ENCODE measurements around the gene RLF. TPM values are rescaled to one million over a fixed set of nuclear protein-coding genes. Genes with fewer than 3 reads are reported as not detected.

The RLF gene
- total RNA-seq, 1 donor from 2014 or later, result 15.4 TPM

DNA sequence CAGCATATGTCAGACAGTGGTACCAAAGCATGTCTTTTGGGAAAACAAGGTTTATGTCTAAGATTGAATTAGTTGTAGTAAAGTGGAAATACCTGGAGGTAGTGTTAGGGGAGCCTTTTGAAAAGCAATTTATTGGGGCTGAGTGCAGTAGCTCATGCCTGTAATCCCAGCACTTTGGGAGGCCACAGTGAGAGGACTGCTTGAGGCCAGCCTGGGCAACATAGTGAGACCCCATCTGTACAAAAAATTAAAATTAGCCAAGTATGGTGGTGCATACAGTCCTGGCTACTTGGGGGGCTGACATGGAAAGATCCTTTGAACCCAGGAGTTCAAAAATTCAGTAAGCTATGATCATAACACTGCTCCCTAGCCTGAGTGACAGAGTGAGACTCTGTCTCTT, 104.1 kb downstream of the RLF start:
- no peaks in the 10 kb centered on the region for H3K27me3 Mint-ChIP-seq (ENCODE audit: low read depth, unreplicated experiment)
- no peak overlapping the region for H2AFZ ChIP-seq (ENCODE audit: low read depth, low read length)
- no peaks in the 10 kb centered on the region for H3K27me3 ChIP-seq (ENCODE audit: insufficient read depth, low read length)
- H3K4me3 Mint-ChIP-seq (ENCODE audit: unreplicated experiment), result no peak overlapping the region
- DNase-seq (ENCODE audit: low read depth), result no peak
- H3K4me3 ChIP-seq (ENCODE audit: insufficient read depth, low read depth, low read length), result no peak overlapping the region
- H3K9me3 ChIP-seq (ENCODE audit: insufficient read depth, low read depth, low read length), result no peaks in the 10 kb centered on the region
- H3K79me2 ChIP-seq (ENCODE audit: insufficient read depth, low read length), result peaks cover 49% of the 10 kb centered on the region
- no peak overlapping the region for H3K27ac ChIP-seq (ENCODE audit: low read depth, low read length)
- no peaks in the 10 kb centered on the region for H3K9me3 Mint-ChIP-seq (ENCODE audit: unreplicated experiment)
- peaks cover 11% of the 10 kb centered on the region for H4K20me1 ChIP-seq (ENCODE audit: insufficient read depth, low read length)
- no peak overlapping the region for H3K27ac Mint-ChIP-seq (ENCODE audit: unreplicated experiment)
- peaks cover 27% of the 10 kb centered on the region for H3K4me1 ChIP-seq (ENCODE audit: insufficient read depth, low read length)
- peaks cover 17% of the 10 kb centered on the region for H3K36me3 Mint-ChIP-seq (ENCODE audit: low read depth, unreplicated experiment)
- H3K4me1 Mint-ChIP-seq (ENCODE audit: low read depth, unreplicated experiment), result peaks cover 14% of the 10 kb centered on the region
- no peak overlapping the region for H3K4me2 ChIP-seq (ENCODE audit: low read length)
- FAIRE-seq, result no peak
- peaks cover 49% of the 10 kb centered on the region for H3K36me3 ChIP-seq (ENCODE audit: insufficient read depth, low read length)
- H3K9ac ChIP-seq (ENCODE audit: low read length), result no peak overlapping the region
- TF ChIP-seq EZH2 (IDR thresholded peaks at IDR 0.05; ENCODE audit: insufficient read depth, low read length), result no peak
- TF ChIP-seq, protein P1, sequence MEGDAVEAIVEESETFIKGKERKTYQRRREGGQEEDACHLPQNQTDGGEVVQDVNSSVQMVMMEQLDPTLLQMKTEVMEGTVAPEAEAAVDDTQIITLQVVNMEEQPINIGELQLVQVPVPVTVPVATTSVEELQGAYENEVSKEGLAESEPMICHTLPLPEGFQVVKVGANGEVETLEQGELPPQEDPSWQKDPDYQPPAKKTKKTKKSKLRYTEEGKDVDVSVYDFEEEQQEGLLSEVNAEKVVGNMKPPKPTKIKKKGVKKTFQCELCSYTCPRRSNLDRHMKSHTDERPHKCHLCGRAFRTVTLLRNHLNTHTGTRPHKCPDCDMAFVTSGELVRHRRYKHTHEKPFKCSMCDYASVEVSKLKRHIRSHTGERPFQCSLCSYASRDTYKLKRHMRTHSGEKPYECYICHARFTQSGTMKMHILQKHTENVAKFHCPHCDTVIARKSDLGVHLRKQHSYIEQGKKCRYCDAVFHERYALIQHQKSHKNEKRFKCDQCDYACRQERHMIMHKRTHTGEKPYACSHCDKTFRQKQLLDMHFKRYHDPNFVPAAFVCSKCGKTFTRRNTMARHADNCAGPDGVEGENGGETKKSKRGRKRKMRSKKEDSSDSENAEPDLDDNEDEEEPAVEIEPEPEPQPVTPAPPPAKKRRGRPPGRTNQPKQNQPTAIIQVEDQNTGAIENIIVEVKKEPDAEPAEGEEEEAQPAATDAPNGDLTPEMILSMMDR (IDR thresholded peaks at IDR 0.05; ENCODE audit: insufficient read depth, low read depth, low read length), result no peak

DNA sequence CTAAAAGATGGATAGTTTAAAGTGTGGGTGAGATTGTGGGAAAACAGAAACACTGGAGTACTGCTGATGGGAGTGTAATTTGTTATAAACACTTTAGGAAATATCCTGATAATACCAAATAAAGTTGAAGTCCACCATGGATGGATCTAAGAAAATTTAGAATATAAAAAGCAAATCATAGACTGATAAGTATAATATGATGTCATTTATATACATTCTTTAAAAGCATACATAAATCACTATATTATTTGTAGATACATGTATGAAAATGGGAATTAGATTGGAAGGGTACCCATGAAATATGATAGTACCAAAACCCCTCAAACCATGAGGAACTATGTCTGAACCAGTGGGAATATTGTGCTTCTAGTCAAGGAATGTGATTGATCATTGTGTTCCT, 104.7 kb downstream of the RLF start:
- DNase-seq (ENCODE audit: low read depth), result no peak
- H3K79me2 ChIP-seq (ENCODE audit: insufficient read depth, low read length), result peaks cover 43% of the 10 kb centered on the region
- Mint-ChIP-seq H3K4me3 (ENCODE audit: unreplicated experiment) (no peak overlapping the region), H3K27me3 (ENCODE audit: low read depth, unreplicated experiment) (no peaks in the 10 kb centered on the region), H3K27ac (ENCODE audit: unreplicated experiment) (no peak overlapping the region), H3K9me3 (ENCODE audit: unreplicated experiment) (no peaks in the 10 kb centered on the region), H3K36me3 (ENCODE audit: low read depth, unreplicated experiment) (peaks cover 17% of the 10 kb centered on the region), H3K4me1 (ENCODE audit: low read depth, unreplicated experiment) (peaks cover 16% of the 10 kb centered on the region)
- H3K36me3 ChIP-seq (ENCODE audit: insufficient read depth, low read length), result peaks cover 50% of the 10 kb centered on the region
- H3K4me1 ChIP-seq (ENCODE audit: insufficient read depth, low read length), result peaks cover 27% of the 10 kb centered on the region
- peak overlapping the region; percentile 17 for H3K4me2 ChIP-seq (ENCODE audit: low read length)
- H2AFZ ChIP-seq (ENCODE audit: low read depth, low read length), result no peak overlapping the region
- H3K9ac ChIP-seq (ENCODE audit: low read length), result peak overlapping the region; percentile 15
- H3K27ac ChIP-seq (ENCODE audit: low read depth, low read length), result peak overlapping the region; percentile 65
- H3K27me3 ChIP-seq (ENCODE audit: insufficient read depth, low read length), result no peaks in the 10 kb centered on the region
- TF ChIP-seq, protein P1 (IDR thresholded peaks at IDR 0.05; ENCODE audit: insufficient read depth, low read depth, low read length), result no peak
- TF ChIP-seq EZH2 (IDR thresholded peaks at IDR 0.05; ENCODE audit: insufficient read depth, low read length), result no peak
- no peaks in the 10 kb centered on the region for H3K9me3 ChIP-seq (ENCODE audit: insufficient read depth, low read depth, low read length)
- peaks cover 12% of the 10 kb centered on the region for H4K20me1 ChIP-seq (ENCODE audit: insufficient read depth, low read length)
- no peak overlapping the region for H3K4me3 ChIP-seq (ENCODE audit: insufficient read depth, low read depth, low read length)
- no peak for FAIRE-seq

DNA sequence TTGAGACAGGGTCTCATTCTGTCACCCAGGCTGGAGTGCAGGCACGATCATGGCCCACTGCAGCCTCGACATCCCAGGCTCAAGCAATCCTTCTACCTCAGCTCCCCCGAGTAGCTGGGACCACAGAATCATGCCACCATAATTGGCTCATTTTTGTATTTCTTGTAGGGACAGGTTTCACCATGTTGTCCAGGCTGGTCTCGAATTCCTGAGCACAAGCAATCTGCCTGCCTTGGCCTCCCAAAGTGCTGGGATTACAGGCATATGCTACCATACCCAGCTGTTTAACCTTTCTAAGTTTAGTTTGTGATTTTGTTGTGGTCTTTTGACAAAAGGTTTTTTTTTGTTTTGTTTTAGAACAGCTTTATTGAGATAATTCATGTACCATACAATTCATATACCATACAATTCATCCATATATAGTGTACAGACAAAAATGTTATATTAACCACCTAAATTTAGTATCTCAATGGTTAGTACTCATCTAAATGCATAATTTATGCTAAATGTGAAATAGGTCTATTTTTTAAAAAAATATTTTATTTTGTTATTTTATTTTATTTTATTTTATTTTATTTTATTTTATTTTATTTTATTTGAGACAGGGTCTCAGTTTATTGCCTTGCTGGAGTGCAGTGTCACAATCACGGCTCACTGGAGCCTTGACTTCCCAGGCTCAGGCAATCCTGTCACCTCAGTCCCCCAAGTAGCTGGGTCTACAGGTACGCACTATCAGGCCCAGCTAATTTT, 105.8 kb downstream of the RLF start:
- H3K4me3 ChIP-seq (ENCODE audit: insufficient read depth, low read depth, low read length), result no peak overlapping the region
- H3K79me2 ChIP-seq (ENCODE audit: insufficient read depth, low read length), result peaks cover 36% of the 10 kb centered on the region
- no peak for DNase-seq (ENCODE audit: low read depth)
- peaks cover 27% of the 10 kb centered on the region for H3K4me1 ChIP-seq (ENCODE audit: insufficient read depth, low read length)
- Mint-ChIP-seq H3K27me3 (ENCODE audit: low read depth, unreplicated experiment) (no peaks in the 10 kb centered on the region), H3K9me3 (ENCODE audit: unreplicated experiment) (no peaks in the 10 kb centered on the region), H3K4me3 (ENCODE audit: unreplicated experiment) (no peak overlapping the region), H3K36me3 (ENCODE audit: low read depth, unreplicated experiment) (peaks cover 17% of the 10 kb centered on the region), H3K4me1 (ENCODE audit: low read depth, unreplicated experiment) (peaks cover 16% of the 10 kb centered on the region), H3K27ac (ENCODE audit: unreplicated experiment) (no peak overlapping the region)
- H3K27ac ChIP-seq (ENCODE audit: low read depth, low read length), result peak overlapping the region; percentile 88
- FAIRE-seq, result no peak
- peaks cover 14% of the 10 kb centered on the region for H4K20me1 ChIP-seq (ENCODE audit: insufficient read depth, low read length)
- H3K9ac ChIP-seq (ENCODE audit: low read length), result peak overlapping the region; percentile 75
- H3K9me3 ChIP-seq (ENCODE audit: insufficient read depth, low read depth, low read length), result no peaks in the 10 kb centered on the region
- H3K27me3 ChIP-seq (ENCODE audit: insufficient read depth, low read length), result no peaks in the 10 kb centered on the region
- H3K4me2 ChIP-seq (ENCODE audit: low read length), result peak overlapping the region; percentile 62
- H3K36me3 ChIP-seq (ENCODE audit: insufficient read depth, low read length), result peaks cover 51% of the 10 kb centered on the region
- TF ChIP-seq, protein P1 (IDR thresholded peaks at IDR 0.05; ENCODE audit: insufficient read depth, low read depth, low read length), result no peak
- TF ChIP-seq EZH2 (IDR thresholded peaks at IDR 0.05; ENCODE audit: insufficient read depth, low read length), result no peak
- H2AFZ ChIP-seq (ENCODE audit: low read depth, low read length), result no peak overlapping the region
